ENCODE data around the gene SLC35F3.

The SLC35F3 gene

DNA sequence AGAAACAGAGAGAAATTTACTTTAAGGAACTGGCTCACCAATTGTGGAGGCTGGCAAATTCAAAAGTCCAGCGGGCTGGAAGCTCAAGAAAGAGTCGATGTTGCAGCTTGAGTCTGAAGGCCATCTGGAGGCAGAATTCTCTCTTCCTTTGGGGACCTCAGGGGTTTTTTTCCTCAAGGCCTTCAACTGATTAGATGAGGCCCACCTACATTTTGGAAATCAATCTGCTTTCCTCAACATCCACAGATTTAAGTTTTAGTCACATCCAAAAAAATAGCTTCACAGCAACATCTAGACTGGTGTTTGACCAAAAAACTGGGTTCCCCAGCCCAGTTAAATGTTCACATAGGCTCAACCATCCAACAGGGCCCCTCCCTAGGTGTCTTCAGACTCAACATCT is 114.9 kb downstream of the SLC35F3 start:
- H3K27me3 ChIP-seq (ENCODE audit: control insufficient read depth, insufficient read depth, low read length): no peaks in the 10 kb centered on the region
- no peak overlapping the region for H3K27ac ChIP-seq (ENCODE audit: low read depth, low read length)
- no peak overlapping the region for H3K9ac ChIP-seq (ENCODE audit: low read length)
- no peaks in the 10 kb centered on the region for H3K36me3 ChIP-seq (ENCODE audit: control insufficient read depth, insufficient read depth, low read length)
- no peaks in the 10 kb centered on the region for H3K9me3 ChIP-seq (ENCODE audit: control insufficient read depth, insufficient read depth, low read depth, low read length)
- no peak overlapping the region for H3K4me3 ChIP-seq (ENCODE audit: low read depth, low read length)
- H3K4me1 ChIP-seq (ENCODE audit: control insufficient read depth, insufficient read depth, low read length): no peaks in the 10 kb centered on the region

DNA sequence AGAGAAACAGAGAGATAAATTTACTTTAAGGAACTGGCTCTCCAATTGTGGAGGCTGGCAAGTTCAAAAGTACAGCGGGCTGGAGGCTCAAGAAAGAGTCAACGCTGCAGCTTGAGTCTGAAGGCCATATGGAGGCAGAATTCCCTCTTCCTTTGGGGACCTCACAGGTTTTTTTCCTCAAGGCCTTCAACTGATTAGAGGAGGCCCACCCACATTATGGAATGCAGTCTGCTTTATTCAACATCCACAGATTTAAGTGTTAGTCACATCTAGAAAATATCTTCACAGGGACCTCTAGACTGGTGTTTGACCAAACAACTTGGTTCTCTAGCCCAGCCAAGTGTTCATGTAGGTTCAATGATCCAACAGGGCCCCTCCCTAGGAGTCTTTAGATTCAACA is 117.8 kb downstream of the SLC35F3 start:
- Histone ChIP-seq H3K4me1 (ENCODE audit: control insufficient read depth, insufficient read depth, low read length) (0 out of 2 replicates have a peak, but pooled peaks cover 7% of the 10 kb centered on the region), H3K36me3 (ENCODE audit: control insufficient read depth, insufficient read depth, low read length) (no peaks in the 10 kb centered on the region), H3K9me3 (ENCODE audit: control insufficient read depth, insufficient read depth, low read depth, low read length) (no peaks in the 10 kb centered on the region), H3K27me3 (ENCODE audit: control insufficient read depth, insufficient read depth, low read length) (no peaks in the 10 kb centered on the region), H3K27ac (ENCODE audit: low read depth, low read length) (no peak overlapping the region), H3K4me3 (ENCODE audit: low read depth, low read length) (no peak overlapping the region), H3K9ac (ENCODE audit: low read length) (no peak overlapping the region)

DNA sequence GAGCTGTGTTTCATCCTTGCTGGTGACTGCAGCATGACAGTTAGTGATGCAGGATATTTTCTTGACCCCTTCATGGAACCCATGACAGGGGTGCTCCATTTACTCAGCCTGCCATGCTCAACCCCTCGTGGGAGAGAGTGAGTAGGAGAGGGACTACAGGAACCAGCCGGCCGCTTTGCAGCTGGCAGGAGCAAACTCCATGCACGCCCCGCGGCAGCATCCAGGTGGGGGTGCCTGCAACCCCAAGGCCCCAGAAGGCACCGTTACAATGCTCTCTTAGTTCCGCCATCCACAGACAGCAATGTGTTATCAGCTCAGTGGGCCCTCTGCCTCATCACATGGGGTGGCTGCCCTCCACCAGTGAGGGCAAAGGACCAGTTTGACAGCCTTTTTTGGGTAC is 135.1 kb downstream of the SLC35F3 start:
- no peak overlapping the region for H3K9ac ChIP-seq (ENCODE audit: low read length)

DNA sequence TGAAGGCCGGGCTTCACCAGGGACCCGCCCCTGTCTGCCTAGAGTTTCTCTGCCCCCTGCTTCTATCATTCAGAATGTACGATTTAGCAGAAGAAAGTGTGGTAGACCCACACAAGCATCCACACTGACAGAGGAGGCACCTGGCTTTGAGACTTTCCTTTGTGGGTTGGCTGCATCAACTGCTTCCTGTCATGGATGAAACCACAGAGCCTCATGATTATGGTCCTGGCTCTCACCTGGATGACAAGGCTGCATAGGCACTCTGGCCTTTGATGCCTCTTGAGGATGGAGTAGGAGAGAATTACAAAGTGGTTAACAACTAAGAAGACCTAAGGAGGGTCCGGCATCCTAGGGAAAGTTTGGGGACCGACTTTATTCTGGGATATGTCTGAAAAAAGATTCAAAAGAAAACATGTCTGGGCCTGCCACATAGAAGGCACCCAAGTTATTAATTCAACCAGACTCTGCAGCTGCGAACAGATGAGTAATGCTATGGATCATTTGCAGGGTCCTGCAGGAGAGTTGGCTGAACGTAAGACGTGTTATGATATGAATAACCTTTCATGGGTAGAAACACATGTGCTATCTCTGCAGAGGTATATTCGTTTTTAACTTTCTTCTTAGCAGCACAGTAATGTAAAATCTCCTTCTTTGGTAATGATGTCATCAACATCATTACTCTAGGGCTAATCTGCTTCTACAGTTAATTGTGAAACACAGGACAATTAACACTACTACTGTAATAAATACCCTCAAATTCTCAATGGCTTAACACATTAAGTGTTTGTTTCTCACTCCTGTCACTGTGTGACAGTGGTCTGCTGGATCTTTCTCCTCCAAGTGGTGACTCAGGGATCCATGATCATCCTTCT is 136.2 kb downstream of the SLC35F3 start:
- Histone ChIP-seq H3K27ac (ENCODE audit: low read depth, low read length) (no peak overlapping the region), H3K9ac (ENCODE audit: low read length) (no peak overlapping the region), H3K9me3 (ENCODE audit: control insufficient read depth, insufficient read depth, low read depth, low read length) (peaks cover 9% of the 10 kb centered on the region), H3K27me3 (ENCODE audit: control insufficient read depth, insufficient read depth, low read length) (no peaks in the 10 kb centered on the region), H3K4me3 (ENCODE audit: low read depth, low read length) (no peak overlapping the region), H3K36me3 (ENCODE audit: control insufficient read depth, insufficient read depth, low read length) (no peaks in the 10 kb centered on the region), H3K4me1 (ENCODE audit: control insufficient read depth, insufficient read depth, low read length) (no peaks in the 10 kb centered on the region)

More for the DNA sequence above, 135.1 kb downstream of the SLC35F3 start:
- H3K36me3 ChIP-seq (ENCODE audit: control insufficient read depth, insufficient read depth, low read length): no peaks in the 10 kb centered on the region
- no peak overlapping the region for H3K27ac ChIP-seq (ENCODE audit: low read depth, low read length)
- H3K27me3 ChIP-seq (ENCODE audit: control insufficient read depth, insufficient read depth, low read length): no peaks in the 10 kb centered on the region
- H3K4me3 ChIP-seq (ENCODE audit: low read depth, low read length): no peak overlapping the region
- peaks cover 9% of the 10 kb centered on the region for H3K9me3 ChIP-seq (ENCODE audit: control insufficient read depth, insufficient read depth, low read depth, low read length)
- no peaks in the 10 kb centered on the region for H3K4me1 ChIP-seq (ENCODE audit: control insufficient read depth, insufficient read depth, low read length)

DNA sequence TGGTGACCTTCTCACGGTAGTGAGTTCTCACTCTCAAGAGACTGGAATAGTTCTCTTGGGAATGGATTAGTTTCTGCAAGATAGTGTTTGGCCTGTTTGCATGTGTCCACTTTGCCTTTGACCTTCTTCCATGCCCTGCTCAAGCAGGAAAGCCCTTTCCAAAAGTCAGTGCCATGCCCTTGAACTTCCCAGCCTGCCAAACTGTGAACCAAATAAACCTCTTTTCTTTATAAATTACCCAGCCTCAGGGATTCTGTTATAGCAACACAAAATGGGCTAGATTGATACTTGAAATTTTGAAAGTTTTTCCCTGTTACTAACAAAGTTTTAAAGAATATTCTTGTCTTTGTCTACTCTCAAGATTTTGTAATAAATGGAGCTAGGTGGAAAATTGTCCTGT is 139.6 kb downstream of the SLC35F3 start:
- H3K36me3 ChIP-seq (ENCODE audit: control insufficient read depth, insufficient read depth, low read length): no peaks in the 10 kb centered on the region
- H3K9ac ChIP-seq (ENCODE audit: low read length): no peak overlapping the region
- H3K9me3 ChIP-seq (ENCODE audit: control insufficient read depth, insufficient read depth, low read depth, low read length): peaks cover 12% of the 10 kb centered on the region
- no peaks in the 10 kb centered on the region for H3K27me3 ChIP-seq (ENCODE audit: control insufficient read depth, insufficient read depth, low read length)
- H3K4me3 ChIP-seq (ENCODE audit: low read depth, low read length): no peak overlapping the region
- no peaks in the 10 kb centered on the region for H3K4me1 ChIP-seq (ENCODE audit: control insufficient read depth, insufficient read depth, low read length)
- H3K27ac ChIP-seq (ENCODE audit: low read depth, low read length): no peak overlapping the region

DNA sequence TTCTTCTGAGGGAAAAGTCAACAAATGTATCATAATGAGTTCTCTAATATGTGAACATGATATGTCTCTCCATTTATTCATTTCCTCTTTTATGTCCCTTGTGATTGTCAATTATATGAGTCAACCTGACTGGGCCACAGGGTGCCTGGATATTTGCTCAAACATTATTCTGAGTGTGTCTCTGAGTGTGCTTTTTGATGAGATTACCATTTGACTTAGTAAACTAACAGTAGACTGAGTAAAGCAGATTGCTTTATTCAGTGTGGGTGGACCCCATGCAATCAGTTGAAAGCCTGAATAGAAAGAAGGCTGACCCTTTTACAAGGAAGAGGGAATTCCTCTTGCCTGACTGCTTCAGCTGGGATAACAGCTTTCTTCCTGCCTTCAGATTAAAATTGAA is 142.6 kb downstream of the SLC35F3 start:
- Histone ChIP-seq H3K27ac (ENCODE audit: low read depth, low read length) (no peak overlapping the region), H3K9me3 (ENCODE audit: control insufficient read depth, insufficient read depth, low read depth, low read length) (peaks cover 14% of the 10 kb centered on the region), H3K36me3 (ENCODE audit: control insufficient read depth, insufficient read depth, low read length) (no peaks in the 10 kb centered on the region), H3K9ac (ENCODE audit: low read length) (no peak overlapping the region), H3K27me3 (ENCODE audit: control insufficient read depth, insufficient read depth, low read length) (no peaks in the 10 kb centered on the region), H3K4me3 (ENCODE audit: low read depth, low read length) (no peak overlapping the region), H3K4me1 (ENCODE audit: control insufficient read depth, insufficient read depth, low read length) (no peaks in the 10 kb centered on the region)

DNA sequence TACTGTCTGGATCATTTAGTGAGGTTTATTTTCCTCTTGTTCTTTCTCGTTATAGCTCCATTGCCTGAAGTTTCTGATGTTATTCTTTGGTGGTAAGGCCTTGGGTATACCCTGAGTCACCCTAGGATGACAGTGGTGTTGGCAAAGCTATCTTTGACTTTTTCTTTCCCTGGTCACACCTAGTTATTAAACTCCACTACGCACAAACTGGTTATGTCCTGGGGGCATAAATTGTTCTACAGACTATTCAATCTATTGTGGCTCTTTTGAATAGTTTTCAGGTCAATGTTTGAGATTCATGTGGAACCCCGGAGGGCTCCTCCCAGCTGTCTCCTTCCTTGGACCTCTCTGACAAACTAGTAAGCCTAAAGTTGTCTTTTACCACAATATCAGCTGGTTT is 157.7 kb downstream of the SLC35F3 start:
- H3K4me1 ChIP-seq (ENCODE audit: control insufficient read depth, insufficient read depth, low read length): no peaks in the 10 kb centered on the region
- no peaks in the 10 kb centered on the region for H3K9me3 ChIP-seq (ENCODE audit: control insufficient read depth, insufficient read depth, low read depth, low read length)
- H3K36me3 ChIP-seq (ENCODE audit: control insufficient read depth, insufficient read depth, low read length): no peaks in the 10 kb centered on the region
- H3K9ac ChIP-seq (ENCODE audit: low read length): no peak overlapping the region
- H3K27me3 ChIP-seq (ENCODE audit: control insufficient read depth, insufficient read depth, low read length): no peaks in the 10 kb centered on the region
- H3K4me3 ChIP-seq (ENCODE audit: low read depth, low read length): no peak overlapping the region
- no peak overlapping the region for H3K27ac ChIP-seq (ENCODE audit: low read depth, low read length)

DNA sequence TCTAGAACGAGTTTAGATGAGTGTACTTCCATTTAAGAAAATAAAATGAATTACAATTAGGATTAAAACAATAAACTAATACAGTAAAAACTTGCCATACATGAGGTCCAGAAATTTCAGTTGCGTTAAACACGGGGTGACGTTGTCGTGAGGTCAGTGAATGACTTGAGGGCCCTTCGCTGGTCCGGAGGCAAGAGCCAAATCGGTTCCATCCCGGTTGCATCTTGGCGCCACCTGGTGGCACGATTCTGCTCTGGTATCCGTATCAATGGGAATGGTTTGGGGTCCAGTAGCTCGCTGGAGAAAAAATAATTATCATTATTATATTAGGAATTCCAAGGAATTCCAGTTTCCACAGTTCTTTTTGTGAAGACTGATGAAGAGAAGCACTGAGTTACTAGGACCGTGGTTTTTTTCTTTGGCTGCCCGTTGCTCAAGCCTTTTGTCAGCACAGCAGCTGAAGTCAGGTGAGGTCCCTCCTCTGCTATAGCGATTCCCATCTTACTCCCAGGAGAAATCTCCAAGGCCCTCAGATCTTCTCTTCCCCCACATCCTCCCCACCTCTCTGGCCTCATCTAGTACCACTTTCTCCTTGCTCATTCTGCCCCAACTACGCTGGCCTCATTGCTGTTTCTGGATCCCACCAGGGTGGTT is 161.4 kb downstream of the SLC35F3 start:
- Histone ChIP-seq H3K4me1 (ENCODE audit: control insufficient read depth, insufficient read depth, low read length) (no peaks in the 10 kb centered on the region), H3K36me3 (ENCODE audit: control insufficient read depth, insufficient read depth, low read length) (no peaks in the 10 kb centered on the region), H3K4me3 (ENCODE audit: low read depth, low read length) (no peak overlapping the region), H3K9me3 (ENCODE audit: control insufficient read depth, insufficient read depth, low read depth, low read length) (no peaks in the 10 kb centered on the region), H3K27me3 (ENCODE audit: control insufficient read depth, insufficient read depth, low read length) (no peaks in the 10 kb centered on the region), H3K9ac (ENCODE audit: low read length) (no peak overlapping the region), H3K27ac (ENCODE audit: low read depth, low read length) (no peak overlapping the region)

DNA sequence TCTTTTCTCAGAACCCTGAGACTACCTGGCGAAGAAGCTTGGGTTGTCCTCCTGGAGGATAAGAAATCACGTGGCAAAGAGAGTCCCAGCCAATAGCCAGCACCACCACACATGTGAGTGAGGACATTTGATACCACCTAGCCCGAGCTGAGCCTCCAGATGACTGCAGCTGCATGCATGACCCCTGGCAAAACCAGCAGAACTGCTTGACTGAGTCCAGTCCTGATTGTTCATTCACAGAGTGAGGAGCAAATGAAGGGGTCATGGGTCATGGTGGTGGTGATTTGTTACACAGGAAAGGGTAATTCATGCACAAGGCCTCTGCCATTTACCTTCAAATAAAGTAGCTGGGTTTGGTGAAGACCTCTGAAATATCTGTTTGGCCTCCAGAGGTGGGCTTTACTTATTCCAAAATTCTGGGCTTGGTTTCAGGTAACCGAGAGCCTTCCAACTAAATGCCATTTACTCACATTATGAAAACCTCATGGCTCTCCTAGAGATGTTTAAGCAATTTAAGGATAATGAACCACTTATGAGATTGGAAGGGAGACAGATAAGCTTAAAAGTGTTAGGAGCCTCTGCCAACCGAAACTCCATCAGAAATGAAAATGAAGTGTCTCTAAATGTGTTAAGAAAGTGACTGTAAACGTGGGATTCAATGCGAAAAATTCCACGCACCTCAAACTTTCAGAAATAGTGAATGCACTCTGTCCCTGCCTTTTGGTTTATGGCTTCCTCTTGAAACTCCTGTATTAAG is 163.3 kb downstream of the SLC35F3 start:
- Histone ChIP-seq H3K9me3 (ENCODE audit: control insufficient read depth, insufficient read depth, low read depth, low read length) (no peaks in the 10 kb centered on the region), H3K9ac (ENCODE audit: low read length) (no peak overlapping the region)

DNA sequence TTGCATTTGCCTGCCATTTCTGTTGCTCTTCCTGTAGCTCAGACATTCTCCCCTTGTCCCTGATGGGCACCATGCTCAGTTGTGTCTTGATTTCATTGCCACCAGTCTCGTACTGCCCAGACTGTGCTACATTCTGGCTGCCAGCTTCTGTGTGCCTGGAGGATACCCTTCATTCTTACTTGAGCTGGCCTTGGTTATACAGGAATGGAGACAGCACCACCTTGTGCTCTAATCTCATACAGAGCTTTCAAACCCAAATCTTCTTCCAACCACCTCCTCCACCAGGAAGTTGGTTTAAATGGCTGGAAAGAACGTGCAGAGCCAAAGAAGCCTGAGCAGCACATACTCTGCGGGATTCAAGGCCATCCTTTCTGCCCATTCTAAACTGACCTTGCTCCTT is 165.3 kb downstream of the SLC35F3 start:
- no peak overlapping the region for H3K4me3 ChIP-seq (ENCODE audit: low read depth, low read length)
- no peak overlapping the region for H3K9ac ChIP-seq (ENCODE audit: low read length)
- H3K27me3 ChIP-seq (ENCODE audit: control insufficient read depth, insufficient read depth, low read length): no peaks in the 10 kb centered on the region
- H3K36me3 ChIP-seq (ENCODE audit: control insufficient read depth, insufficient read depth, low read length): no peaks in the 10 kb centered on the region
- peaks cover 8% of the 10 kb centered on the region; the same call in 1 of the 2 replicates for H3K4me1 ChIP-seq (ENCODE audit: control insufficient read depth, insufficient read depth, low read length)
- H3K9me3 ChIP-seq (ENCODE audit: control insufficient read depth, insufficient read depth, low read depth, low read length): no peaks in the 10 kb centered on the region
- no peak overlapping the region for H3K27ac ChIP-seq (ENCODE audit: low read depth, low read length)

More for the DNA sequence above, 163.3 kb downstream of the SLC35F3 start:
- H3K4me3 ChIP-seq (ENCODE audit: low read depth, low read length): no peak overlapping the region
- no peaks in the 10 kb centered on the region for H3K27me3 ChIP-seq (ENCODE audit: control insufficient read depth, insufficient read depth, low read length)
- H3K36me3 ChIP-seq (ENCODE audit: control insufficient read depth, insufficient read depth, low read length): no peaks in the 10 kb centered on the region
- H3K27ac ChIP-seq (ENCODE audit: low read depth, low read length): no peak overlapping the region
- no peaks in the 10 kb centered on the region for H3K4me1 ChIP-seq (ENCODE audit: control insufficient read depth, insufficient read depth, low read length)

DNA sequence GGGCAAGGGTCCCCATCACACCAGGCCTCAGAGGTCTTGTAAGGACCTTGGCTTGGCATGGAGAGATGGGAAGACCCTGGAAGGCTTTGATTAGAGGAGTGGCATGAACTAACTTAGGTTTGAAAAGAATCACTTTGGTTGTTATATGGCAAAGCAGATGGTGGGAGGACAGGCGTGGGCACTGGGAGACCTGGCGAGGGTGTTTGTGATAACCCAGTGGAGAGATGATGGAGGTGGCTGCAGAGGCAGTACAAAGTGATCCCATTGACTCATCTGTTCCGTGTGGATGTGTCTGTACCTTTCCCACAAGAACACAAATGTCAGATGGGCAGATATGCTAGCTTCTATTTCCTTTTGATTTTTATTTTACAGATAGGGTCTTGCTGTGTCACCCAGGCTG is 168.3 kb downstream of the SLC35F3 start:
- Histone ChIP-seq H3K4me3 (ENCODE audit: low read depth, low read length) (no peak overlapping the region), H3K27me3 (ENCODE audit: control insufficient read depth, insufficient read depth, low read length) (no peaks in the 10 kb centered on the region)

More for the DNA sequence above, 168.3 kb downstream of the SLC35F3 start:
- Histone ChIP-seq H3K4me1 (ENCODE audit: control insufficient read depth, insufficient read depth, low read length) (peaks cover 9% of the 10 kb centered on the region; the same call in 1 of the 2 replicates), H3K27ac (ENCODE audit: low read depth, low read length) (no peak overlapping the region), H3K36me3 (ENCODE audit: control insufficient read depth, insufficient read depth, low read length) (no peaks in the 10 kb centered on the region), H3K9me3 (ENCODE audit: control insufficient read depth, insufficient read depth, low read depth, low read length) (no peaks in the 10 kb centered on the region), H3K9ac (ENCODE audit: low read length) (no peak overlapping the region)
